Camera-type eye (tissue), 1 donor: ENCODE measurements around the gene GGA3. TPM values are rescaled to one million over a fixed set of nuclear protein-coding genes. Genes with fewer than 3 reads are reported as not detected.

Experiments used
- total RNA-seq: library from RNA; depleted of rRNA; stranded (reverse); fragments of >200 nt; gene quantifications from one replicate; pipeline ENCODE4 v1.2.3, GENCODE V29; 2014

Gene GGA3, protein sequence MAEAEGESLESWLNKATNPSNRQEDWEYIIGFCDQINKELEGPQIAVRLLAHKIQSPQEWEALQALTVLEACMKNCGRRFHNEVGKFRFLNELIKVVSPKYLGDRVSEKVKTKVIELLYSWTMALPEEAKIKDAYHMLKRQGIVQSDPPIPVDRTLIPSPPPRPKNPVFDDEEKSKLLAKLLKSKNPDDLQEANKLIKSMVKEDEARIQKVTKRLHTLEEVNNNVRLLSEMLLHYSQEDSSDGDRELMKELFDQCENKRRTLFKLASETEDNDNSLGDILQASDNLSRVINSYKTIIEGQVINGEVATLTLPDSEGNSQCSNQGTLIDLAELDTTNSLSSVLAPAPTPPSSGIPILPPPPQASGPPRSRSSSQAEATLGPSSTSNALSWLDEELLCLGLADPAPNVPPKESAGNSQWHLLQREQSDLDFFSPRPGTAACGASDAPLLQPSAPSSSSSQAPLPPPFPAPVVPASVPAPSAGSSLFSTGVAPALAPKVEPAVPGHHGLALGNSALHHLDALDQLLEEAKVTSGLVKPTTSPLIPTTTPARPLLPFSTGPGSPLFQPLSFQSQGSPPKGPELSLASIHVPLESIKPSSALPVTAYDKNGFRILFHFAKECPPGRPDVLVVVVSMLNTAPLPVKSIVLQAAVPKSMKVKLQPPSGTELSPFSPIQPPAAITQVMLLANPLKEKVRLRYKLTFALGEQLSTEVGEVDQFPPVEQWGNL
- total RNA-seq, result 19.6 TPM

DNA sequence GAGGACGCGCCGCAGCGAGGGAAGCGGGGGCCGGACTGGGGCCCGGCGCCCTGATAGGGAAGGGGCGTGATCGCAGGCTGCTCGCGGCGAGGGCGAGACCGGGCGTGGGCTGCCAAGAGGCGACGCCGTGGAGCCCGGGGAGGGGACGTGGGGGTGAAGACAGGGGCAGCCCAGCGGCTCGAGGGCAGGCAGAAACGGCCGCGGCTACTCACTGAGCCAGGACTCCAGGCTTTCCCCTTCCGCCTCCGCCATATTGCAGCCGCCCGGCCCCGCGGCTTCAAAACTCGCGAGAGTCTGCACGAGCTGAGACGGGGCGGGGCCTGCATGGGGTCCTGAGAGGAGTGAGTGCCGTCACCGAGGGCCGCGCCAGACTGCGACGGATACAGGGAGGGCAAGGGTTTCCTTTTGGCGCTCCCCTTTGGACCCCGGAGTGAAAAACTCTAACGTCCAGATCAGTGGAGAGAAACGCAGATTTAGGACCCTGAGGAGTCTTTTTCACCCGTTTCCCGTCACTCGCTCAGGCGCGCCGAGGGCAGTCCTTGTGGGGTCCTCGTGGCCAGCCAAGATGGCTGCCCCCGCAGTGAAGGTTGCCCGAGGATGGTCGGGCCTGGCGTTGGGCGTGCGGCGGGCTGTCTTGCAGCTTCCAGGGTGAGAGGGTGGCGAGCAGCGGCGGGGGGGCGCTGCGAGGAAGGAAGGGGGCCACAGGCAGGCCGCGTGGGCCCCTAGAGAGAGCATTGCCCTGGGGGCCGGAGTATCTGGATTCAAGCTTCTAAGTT, at the start of gene GGA3, which contains the start of gene MRPS7:
Gene GGA3 (minus strand): TSS at position 271 of the 776 bp plus-strand sequence. CDS start 19 bp downstream, at position 252.
Gene MRPS7 (plus strand): TSS at position 544 of the 776 bp plus-strand sequence. CDS start 22 bp downstream, at position 566.

DNA sequence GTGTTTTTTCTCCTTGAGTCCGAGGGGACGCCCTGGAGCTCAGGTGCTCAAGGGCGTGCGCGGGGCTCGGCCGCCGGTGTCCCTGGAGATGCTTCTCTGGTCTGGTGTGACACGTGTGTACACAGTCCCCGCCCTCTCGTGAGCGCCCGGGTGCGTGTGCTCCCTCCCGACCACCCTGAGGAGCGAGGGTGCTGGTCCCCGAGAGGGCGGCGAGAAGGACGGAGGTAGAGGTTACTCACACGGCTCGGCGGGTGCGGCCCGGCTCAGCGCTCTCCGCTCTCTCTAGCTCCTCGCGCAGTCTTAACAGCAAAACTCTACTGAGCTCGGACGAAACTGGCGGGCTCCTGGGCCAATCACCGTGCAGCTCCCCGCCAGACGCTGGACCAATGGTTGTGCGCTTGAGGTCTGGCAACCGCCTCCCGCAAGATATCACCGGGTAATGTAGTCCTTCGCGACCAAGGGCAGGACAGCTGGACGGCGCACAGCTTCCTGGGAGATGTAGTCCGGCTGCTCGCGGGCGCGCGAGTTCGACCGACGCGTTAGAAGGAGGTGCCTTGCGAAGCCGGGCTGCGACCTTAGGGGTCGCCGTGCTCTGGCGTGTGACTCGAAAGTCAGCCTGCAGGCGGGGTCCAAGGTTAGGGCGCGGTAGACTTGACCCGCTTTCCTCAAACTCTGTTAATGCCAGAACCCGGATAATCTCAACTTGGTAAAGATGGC, 27.9 kb upstream of the GGA3 start, which contains the start of gene SLC25A19:
Gene SLC25A19 (minus strand): TSS at position 319 of the 717 bp plus-strand sequence. CDS start 2,669 bp downstream, outside the sequence.

DNA sequence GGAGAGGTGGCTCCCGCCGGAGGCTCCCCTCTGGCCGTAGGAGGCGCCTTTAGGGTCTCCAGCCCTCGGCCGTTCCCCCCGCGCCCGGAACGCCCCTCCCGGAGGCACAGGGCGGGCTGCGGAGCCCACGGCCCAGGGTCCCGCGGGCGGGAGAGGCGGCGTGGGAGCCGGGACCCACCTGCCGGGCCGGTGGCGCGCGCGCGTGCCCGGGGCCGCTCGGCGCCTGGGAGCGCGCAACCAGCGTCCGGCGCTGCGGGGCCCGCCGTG, 9.5 kb upstream of the GGA3 start, which contains the start of gene MIF4GD:
Gene MIF4GD (minus strand): TSS at position 266 of the 267 bp plus-strand sequence. CDS start 1,036 bp downstream, outside the sequence.

GRCh38 chr17:75205037-75205792, 56.2 kb downstream of the GGA3 start, which contains the start of gene NUP85:
Gene NUP85 (plus strand): TSS chr17:75205679. CDS start chr17:75205762, 83 bp downstream.

Other genes starting within 250 kb of the GGA3 start
- 25.1 TPM for gene MRPL58, start 248.9 kb downstream of the GGA3 start, total RNA-seq
- gene ATP5PD, start 214.6 kb downstream of the GGA3 start, total RNA-seq, result 148 TPM
- gene KCTD2, start 214.4 kb downstream of the GGA3 start, total RNA-seq, result 24.2 TPM
- gene SLC16A5, start 173.7 kb downstream of the GGA3 start, total RNA-seq, result 8.0 TPM
- gene ARMC7, start 151.6 kb downstream of the GGA3 start, total RNA-seq, result 4.1 TPM
- gene NT5C, start 129.9 kb downstream of the GGA3 start, total RNA-seq, result 59.9 TPM
- gene JPT1, start 107.1 kb downstream of the GGA3 start, total RNA-seq, result 76.7 TPM
- gene SUMO2, start 78.6 kb downstream of the GGA3 start, total RNA-seq, result 88.2 TPM
- 43.7 TPM for gene NUP85, start 55.9 kb downstream of the GGA3 start, total RNA-seq
- gene MRPS7, start 273 bp upstream of the GGA3 start, total RNA-seq, result 38.5 TPM
- 8.6 TPM for gene MIF4GD, start 9.6 kb upstream of the GGA3 start, total RNA-seq
- gene SLC25A19, start 27.8 kb upstream of the GGA3 start, total RNA-seq, result 5.2 TPM
- 101 TPM for gene GRB2, start 144.1 kb upstream of the GGA3 start, total RNA-seq
- gene TMEM94, start 195.0 kb upstream of the GGA3 start, total RNA-seq, result 54.9 TPM